Measurements from ENCODE around the gene FAM72A.
"Not testable (repeated sequence)": the region's sequence is repeated elsewhere in the genome, so short reads cannot be mapped to it uniquely, and the experiment has no call there.

Gene FAM72A

DNA sequence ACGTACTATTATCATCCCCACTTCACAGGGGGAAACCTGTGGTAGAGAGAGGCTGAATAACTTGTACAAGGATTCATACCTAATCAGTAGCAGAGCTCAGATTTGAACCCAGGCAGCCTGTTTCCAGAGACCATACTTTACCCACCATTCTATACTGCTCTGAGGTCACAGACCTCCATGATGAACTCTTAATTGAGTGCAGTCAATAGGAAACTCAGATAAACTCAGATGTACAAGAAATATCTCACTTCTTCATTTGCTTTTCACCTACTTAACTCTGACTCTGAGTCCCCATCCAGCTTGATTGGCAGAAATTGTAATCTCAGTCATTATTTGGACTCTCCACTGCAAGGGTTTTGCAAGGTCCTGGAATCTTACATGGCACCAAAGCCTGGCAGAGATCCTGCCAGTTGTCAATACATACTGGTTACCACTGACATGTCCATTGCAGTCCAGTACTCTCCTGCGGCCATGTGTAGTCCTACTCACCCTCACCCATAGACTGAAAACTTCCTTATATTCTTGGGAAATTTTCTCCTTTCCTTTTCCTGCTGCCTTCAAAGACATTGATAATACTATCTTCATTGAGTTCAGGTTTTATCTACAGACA is 29.4 kb downstream of the FAM72A start:
- H2BK120ac ChIP-seq (ENCODE audit: low read depth, low read length); H2AFZ ChIP-seq (ENCODE audit: low read depth, low read length); H3K9ac ChIP-seq (ENCODE audit: low read length); H2BK15ac ChIP-seq (ENCODE audit: low read depth, poor library complexity, severe bottlenecking); H3K4ac ChIP-seq (ENCODE audit: low read depth in 1 of 2, low read length in 2 of 2); H2BK5ac ChIP-seq (ENCODE audit: low read depth, low read length, poor library complexity, severe bottlenecking); H3K4me3 ChIP-seq (ENCODE audit: insufficient read depth in 1 of 2, low read depth in 1 of 2, low read length in 2 of 2); DNase-seq; H3K27ac ChIP-seq (ENCODE audit: low read length, poor library complexity, severe bottlenecking); H3K14ac ChIP-seq (ENCODE audit: low read length in 2 of 2); H3K18ac ChIP-seq (ENCODE audit: low read depth in 1 of 2, low read length in 2 of 2); H4K8ac ChIP-seq (ENCODE audit: low read length); H3K36me3 ChIP-seq (ENCODE audit: control insufficient read depth in 1 of 2, insufficient read depth in 2 of 2, low read depth in 1 of 2, low read length in 2 of 2); H4K91ac ChIP-seq (ENCODE audit: low read length); H3K23ac ChIP-seq (ENCODE audit: low read length in 2 of 2); H2AK5ac ChIP-seq (ENCODE audit: low read length, severe bottlenecking); H3K4me2 ChIP-seq (ENCODE audit: low read length, poor library complexity, severe bottlenecking); H3K79me1 ChIP-seq (replicated peaks; ENCODE audit: low read length, poor library complexity, severe bottlenecking); H3K9me3 ChIP-seq (ENCODE audit: control insufficient read depth, low read length); H3K27me3 ChIP-seq (ENCODE audit: control insufficient read depth in 1 of 2, insufficient read depth in 1 of 2, low read length in 2 of 2); H2BK12ac ChIP-seq (ENCODE audit: low read length in 2 of 2); H3K4me1 ChIP-seq (ENCODE audit: control insufficient read depth, insufficient read depth, low read depth, low read length): not testable (repeated sequence)
- no CpG with 5 or more reads among the region's 2 CpGs for WGBS

DNA sequence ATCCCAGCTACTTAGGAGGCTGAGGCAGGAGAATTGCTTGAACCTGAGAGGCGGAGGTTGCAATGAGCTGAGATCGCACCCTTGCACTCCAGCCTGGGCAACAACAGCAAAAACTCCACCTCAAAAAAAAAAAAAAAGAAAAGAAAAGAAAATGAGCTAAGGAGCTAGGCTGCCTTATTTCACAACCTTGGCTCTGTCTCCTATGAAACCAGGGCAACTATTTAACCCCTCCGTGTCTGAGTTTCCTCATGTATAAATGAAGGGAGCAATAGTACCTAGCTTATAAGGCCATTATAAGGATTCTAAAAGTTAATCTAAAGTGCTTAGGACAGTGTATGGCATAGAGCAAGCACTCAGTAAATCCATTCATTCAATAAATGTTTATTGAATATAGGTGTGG is 32.8 kb downstream of the FAM72A start:
- WGBS: no CpG with 5 or more reads among the region's 3 CpGs
- H2BK15ac ChIP-seq (ENCODE audit: low read depth, poor library complexity, severe bottlenecking); H3K18ac ChIP-seq (ENCODE audit: low read depth in 1 of 2, low read length in 2 of 2); H4K8ac ChIP-seq (ENCODE audit: low read length); H3K27ac ChIP-seq (ENCODE audit: low read length, poor library complexity, severe bottlenecking); H3K4me2 ChIP-seq (ENCODE audit: low read length, poor library complexity, severe bottlenecking); H3K79me1 ChIP-seq (replicated peaks; ENCODE audit: low read length, poor library complexity, severe bottlenecking); H2AK5ac ChIP-seq (ENCODE audit: low read length, severe bottlenecking); H3K9ac ChIP-seq (ENCODE audit: low read length); H3K4me1 ChIP-seq (ENCODE audit: control insufficient read depth, insufficient read depth, low read depth, low read length); H2BK12ac ChIP-seq (ENCODE audit: low read length in 2 of 2); H3K36me3 ChIP-seq (ENCODE audit: control insufficient read depth in 1 of 2, insufficient read depth in 2 of 2, low read depth in 1 of 2, low read length in 2 of 2); H3K4me3 ChIP-seq (ENCODE audit: insufficient read depth in 1 of 2, low read depth in 1 of 2, low read length in 2 of 2); H3K4ac ChIP-seq (ENCODE audit: low read depth in 1 of 2, low read length in 2 of 2); H2BK120ac ChIP-seq (ENCODE audit: low read depth, low read length); H3K14ac ChIP-seq (ENCODE audit: low read length in 2 of 2); H3K23ac ChIP-seq (ENCODE audit: low read length in 2 of 2); H2BK5ac ChIP-seq (ENCODE audit: low read depth, low read length, poor library complexity, severe bottlenecking); H2AFZ ChIP-seq (ENCODE audit: low read depth, low read length); H3K9me3 ChIP-seq (ENCODE audit: control insufficient read depth, low read length); H3K27me3 ChIP-seq (ENCODE audit: control insufficient read depth in 1 of 2, insufficient read depth in 1 of 2, low read length in 2 of 2); H4K91ac ChIP-seq (ENCODE audit: low read length): not testable (repeated sequence)
- peak; percentile 17 for DNase-seq

DNA sequence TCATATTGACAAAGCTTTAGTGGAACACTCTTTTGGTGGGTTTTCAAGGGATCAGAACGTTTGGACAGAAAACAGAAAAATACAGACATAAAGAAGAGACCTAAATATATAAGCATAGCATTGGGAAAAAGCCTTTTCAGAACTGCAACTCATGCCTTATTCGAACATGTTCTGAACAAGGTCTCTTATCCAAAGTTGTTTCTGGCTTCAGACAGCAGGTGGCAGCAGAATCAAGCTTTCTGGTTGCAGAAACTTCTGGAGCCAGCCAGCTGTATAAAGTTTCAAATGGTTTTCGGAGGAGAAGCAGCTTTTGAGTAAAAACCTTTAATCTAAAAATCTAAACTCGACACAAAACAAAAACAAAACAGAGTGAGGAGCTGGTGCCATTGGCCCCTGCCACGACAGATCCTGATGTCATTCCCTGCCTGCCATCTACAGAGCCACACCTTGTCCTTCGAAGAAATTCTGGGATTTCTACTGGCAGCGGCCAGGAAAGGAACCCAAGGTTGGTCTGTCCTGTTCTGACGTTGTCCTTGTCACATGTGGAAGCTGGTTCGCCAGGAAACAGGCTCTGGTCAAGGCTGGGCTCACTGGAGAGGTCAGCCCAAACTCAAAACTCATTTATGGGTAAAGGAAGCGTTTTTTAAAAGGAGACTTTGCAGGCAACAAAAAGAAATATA is 35.1 kb downstream of the FAM72A start:
- not testable (repeated sequence) for H3K4me1 ChIP-seq (ENCODE audit: control insufficient read depth, insufficient read depth, low read depth, low read length); H3K4me2 ChIP-seq (ENCODE audit: low read length, poor library complexity, severe bottlenecking); H3K9ac ChIP-seq (ENCODE audit: low read length); H3K9me3 ChIP-seq (ENCODE audit: control insufficient read depth, low read length); H2BK5ac ChIP-seq (ENCODE audit: low read depth, low read length, poor library complexity, severe bottlenecking); H3K4ac ChIP-seq (ENCODE audit: low read depth in 1 of 2, low read length in 2 of 2); H3K23ac ChIP-seq (ENCODE audit: low read length in 2 of 2); H2AFZ ChIP-seq (ENCODE audit: low read depth, low read length); H3K79me1 ChIP-seq (replicated peaks; ENCODE audit: low read length, poor library complexity, severe bottlenecking); H4K91ac ChIP-seq (ENCODE audit: low read length); H3K14ac ChIP-seq (ENCODE audit: low read length in 2 of 2); H2BK15ac ChIP-seq (ENCODE audit: low read depth, poor library complexity, severe bottlenecking); H3K27ac ChIP-seq (ENCODE audit: low read length, poor library complexity, severe bottlenecking); H2AK5ac ChIP-seq (ENCODE audit: low read length, severe bottlenecking); H3K18ac ChIP-seq (ENCODE audit: low read depth in 1 of 2, low read length in 2 of 2); H3K27me3 ChIP-seq (ENCODE audit: control insufficient read depth in 1 of 2, insufficient read depth in 1 of 2, low read length in 2 of 2); H3K4me3 ChIP-seq (ENCODE audit: insufficient read depth in 1 of 2, low read depth in 1 of 2, low read length in 2 of 2); H4K8ac ChIP-seq (ENCODE audit: low read length); H3K36me3 ChIP-seq (ENCODE audit: control insufficient read depth in 1 of 2, insufficient read depth in 2 of 2, low read depth in 1 of 2, low read length in 2 of 2); DNase-seq; H2BK12ac ChIP-seq (ENCODE audit: low read length in 2 of 2); H2BK120ac ChIP-seq (ENCODE audit: low read depth, low read length)
- WGBS: no CpG with 5 or more reads among the region's 10 CpGs

DNA sequence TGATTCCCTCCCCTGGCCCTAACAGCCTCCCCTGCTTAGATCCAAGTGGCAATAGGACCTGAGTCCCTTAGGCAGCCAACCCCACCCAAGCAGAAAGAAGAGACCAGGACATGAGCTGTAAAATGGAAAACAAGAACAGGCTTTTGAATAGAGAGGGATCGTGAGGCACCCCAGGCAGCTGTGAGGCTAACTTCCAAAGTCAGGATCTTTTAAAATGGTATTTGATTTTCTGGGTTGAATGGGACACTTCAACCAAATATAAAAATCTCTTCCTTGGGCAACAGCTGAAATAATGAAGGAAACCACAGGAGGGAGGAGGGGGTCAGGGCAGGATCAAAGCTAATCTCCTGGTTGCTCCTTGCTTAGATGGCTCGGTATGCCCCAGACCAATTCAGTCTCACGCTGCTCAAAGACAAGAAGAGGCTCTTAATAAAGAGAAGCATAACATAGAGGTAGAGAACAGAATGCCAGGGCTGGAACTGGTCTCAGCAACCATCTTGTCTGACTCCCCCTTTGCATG is 56.8 kb downstream of the FAM72A start:
- H3K18ac ChIP-seq (ENCODE audit: low read depth in 1 of 2, low read length in 2 of 2): no peak overlapping the region
- H3K4me3 ChIP-seq (ENCODE audit: insufficient read depth in 1 of 2, low read depth in 1 of 2, low read length in 2 of 2): no peak overlapping the region
- no peak overlapping the region for H2BK15ac ChIP-seq (ENCODE audit: low read depth, poor library complexity, severe bottlenecking)
- H3K14ac ChIP-seq (ENCODE audit: low read length in 2 of 2): no peak overlapping the region
- H3K4me2 ChIP-seq (ENCODE audit: low read length, poor library complexity, severe bottlenecking): no peak overlapping the region
- no peak overlapping the region for H2BK12ac ChIP-seq (ENCODE audit: low read length in 2 of 2)
- H2AFZ ChIP-seq (ENCODE audit: low read depth, low read length): no peak overlapping the region
- H2AK5ac ChIP-seq (ENCODE audit: low read length, severe bottlenecking): no peak overlapping the region
- H3K79me1 ChIP-seq (replicated peaks; ENCODE audit: low read length, poor library complexity, severe bottlenecking): no peaks in the 10 kb centered on the region
- no peak overlapping the region for H3K23ac ChIP-seq (ENCODE audit: low read length in 2 of 2)
- H2BK120ac ChIP-seq (ENCODE audit: low read depth, low read length): no peak overlapping the region
- H2BK5ac ChIP-seq (ENCODE audit: low read depth, low read length, poor library complexity, severe bottlenecking): no peak overlapping the region
- no peaks in the 10 kb centered on the region for H3K36me3 ChIP-seq (ENCODE audit: control insufficient read depth in 1 of 2, insufficient read depth in 2 of 2, low read depth in 1 of 2, low read length in 2 of 2)
- peaks cover 42 to 64% of the 10 kb centered on the region in 2 experiments for H3K27me3 ChIP-seq (ENCODE audit: control insufficient read depth in 1 of 2, insufficient read depth in 1 of 2, low read length in 2 of 2)
- H4K8ac ChIP-seq (ENCODE audit: low read length): no peak overlapping the region
- no peaks in the 10 kb centered on the region for H3K4me1 ChIP-seq (ENCODE audit: control insufficient read depth, insufficient read depth, low read depth, low read length)
- no peak for DNase-seq
- H3K9me3 ChIP-seq (ENCODE audit: control insufficient read depth, low read length): peaks cover 12% of the 10 kb centered on the region
- no peak overlapping the region for H3K9ac ChIP-seq (ENCODE audit: low read length)
- no peak overlapping the region for H4K91ac ChIP-seq (ENCODE audit: low read length)
- H3K4ac ChIP-seq (ENCODE audit: low read depth in 1 of 2, low read length in 2 of 2): no peak overlapping the region
- no peak overlapping the region for H3K27ac ChIP-seq (ENCODE audit: low read length, poor library complexity, severe bottlenecking)
- WGBS: 59% methylated on average over 3 of the region's 3 CpGs
